RWPE2 (cell line): Measurements from ENCODE around the gene ZNF865.

ENCODE experiments used
- ATAC-seq: fragments of 200-7000 bp; cut with Tn5 transposase; 3 replicates; pipeline ENCODE4 v1.9.1; 2021; ENCODE audit warnings: low read depth
- DNase-seq: peaks from one replicate; pipeline ENCODE4 v3.0.0-alpha.2; 2020; ENCODE audit warnings: low spot score
- H3K27ac ChIP-seq: fragments of 450-650 bp; 2 replicates; pipeline ENCODE4 v1.5.1; 2017; ENCODE audit warnings: mild to moderate bottlenecking; ENCODE audit not compliant: poor library complexity, severe bottlenecking
- H3K27me3 ChIP-seq: fragments of 250-450 bp; sonication (Bioruptor Pico); 2 replicates; pipeline ENCODE4 v1.5.1; 2021; ENCODE audit warnings: mild to moderate bottlenecking, moderate library complexity; ENCODE audit not compliant: insufficient read depth, poor library complexity, severe bottlenecking
- H3K36me3 ChIP-seq: fragments of 250-450 bp; sonication (Bioruptor Pico); 2 replicates; pipeline ENCODE4 v1.5.1; 2020; ENCODE audit warnings: low read depth, mild to moderate bottlenecking, moderate library complexity
- H3K4me1 ChIP-seq: fragments of 250-450 bp; sonication (Bioruptor Pico); 2 replicates; pipeline ENCODE4 v1.5.1; 2021; ENCODE audit warnings: mild to moderate bottlenecking, moderate library complexity; ENCODE audit not compliant: insufficient read depth, poor library complexity, severe bottlenecking
- H3K4me3 ChIP-seq: fragments of 250-450 bp; sonication (Bioruptor Pico); 2 replicates; pipeline ENCODE4 v1.5.1; 2021; ENCODE audit warnings: mild to moderate bottlenecking, moderate library complexity; ENCODE audit not compliant: severe bottlenecking
- H3K9me3 ChIP-seq: fragments of 250-450 bp; sonication (Bioruptor Pico); 2 replicates; pipeline ENCODE4 v1.5.1; 2021; ENCODE audit warnings: mild to moderate bottlenecking, moderate library complexity; ENCODE audit not compliant: severe bottlenecking
- CTCF ChIP-seq: fragments of 450-650 bp; IDR thresholded peaks from one replicate; pipeline ENCODE4 v1.5.1; 2017; ENCODE audit warnings: mild to moderate bottlenecking, moderate library complexity; ENCODE audit not compliant: poor library complexity, severe bottlenecking

ZNF865 gene

GRCh38 chr19:55615543-55616394 lies 10.3 kb downstream of the ZNF865 start:
- TF ChIP-seq CTCF, result no peak
- DNase-seq (no peak), ATAC-seq (no peak)
- Histone ChIP-seq H3K4me1 (no peaks in the 10 kb centered on the region), H3K4me3 (no peak overlapping the region), H3K27me3 (no peaks in the 10 kb centered on the region), H3K36me3 (peaks cover 17% of the 10 kb centered on the region), H3K9me3 (no peaks in the 10 kb centered on the region), H3K27ac (no peak overlapping the region)

- no peak for TF ChIP-seq CTCF
- no peaks in the 10 kb centered on the region for H3K4me1 ChIP-seq
- DNase-seq, result no peak
- no peak overlapping the region for H3K4me3 ChIP-seq
- no peaks in the 10 kb centered on the region for H3K27me3 ChIP-seq
- H3K36me3 ChIP-seq, result peaks cover 17% of the 10 kb centered on the region
- H3K9me3 ChIP-seq, result no peaks in the 10 kb centered on the region
- H3K27ac ChIP-seq, result no peak overlapping the region
- ATAC-seq, result no peak
Observed at GRCh38 chr19:55616395-55616875, 11.0 kb downstream of the ZNF865 start.

GRCh38 chr19:55617426-55617825 lies 12.0 kb downstream of the ZNF865 start:
- Histone ChIP-seq H3K36me3 (peaks cover 17% of the 10 kb centered on the region), H3K4me1 (no peaks in the 10 kb centered on the region), H3K27me3 (no peaks in the 10 kb centered on the region), H3K27ac (no peak overlapping the region), H3K9me3 (no peaks in the 10 kb centered on the region), H3K4me3 (no peak overlapping the region)
- no peak for TF ChIP-seq CTCF
- no peak for DNase-seq
- no peak for ATAC-seq

- ATAC-seq, result no peak
- no peak overlapping the region for H3K27ac ChIP-seq
- H3K4me1 ChIP-seq, result no peaks in the 10 kb centered on the region
Observed at GRCh38 chr19:55618426-55618825, 13.0 kb downstream of the ZNF865 start.

More at GRCh38 chr19:55618426-55618825, 13.0 kb downstream of the ZNF865 start:
- Histone ChIP-seq H3K27me3 (no peaks in the 10 kb centered on the region), H3K4me3 (no peak overlapping the region), H3K9me3 (no peaks in the 10 kb centered on the region), H3K36me3 (peaks cover 17% of the 10 kb centered on the region)
- no peak for TF ChIP-seq CTCF
- no peak for DNase-seq
